Fibroblast of gingiva (primary cell): Measurements from ENCODE around the gene RPAP2.
"Not testable (repeated sequence)": the region's sequence is repeated elsewhere in the genome, so short reads cannot be mapped to it uniquely, and the experiment has no call there.

Experiments
- DNase-seq: peaks from one replicate; pipeline ENCODE4 v3.0.0-alpha.2; 2011; ENCODE audit warnings: low read depth

Gene RPAP2

GRCh38 chr1:92323473-92324453 lies 24.9 kb downstream of the RPAP2 start:
- no peak for DNase-seq

- peak; percentile 20 for DNase-seq
These were observed 25.9 kb downstream of the RPAP2 start for GRCh38 chr1:92324784-92325183.

- DNase-seq = no peak
These were observed 27.8 kb downstream of the RPAP2 start for GRCh38 chr1:92326681-92327080.

- DNase-seq = no peak
These were observed 28.9 kb downstream of the RPAP2 start for GRCh38 chr1:92327794-92328193.

- peak; percentile 60 for DNase-seq
These were observed 30.7 kb downstream of the RPAP2 start for GRCh38 chr1:92329347-92330129.

GRCh38 chr1:92333668-92334067 lies 34.8 kb downstream of the RPAP2 start:
- no peak for DNase-seq

- no peak for DNase-seq
These were observed 41.3 kb downstream of the RPAP2 start for GRCh38 chr1:92340154-92340553.

GRCh38 chr1:92342401-92342800 lies 43.5 kb downstream of the RPAP2 start:
- DNase-seq = no peak

- DNase-seq = no peak
These were observed 44.2 kb downstream of the RPAP2 start for GRCh38 chr1:92343061-92343460.

- no peak for DNase-seq
These were observed 48.2 kb downstream of the RPAP2 start for GRCh38 chr1:92346866-92347640.

- DNase-seq = no peak
These were observed 54.0 kb downstream of the RPAP2 start for GRCh38 chr1:92352856-92353255.

- no peak for DNase-seq
These were observed 55.4 kb downstream of the RPAP2 start for GRCh38 chr1:92354259-92354658.

GRCh38 chr1:92356956-92357355 lies 58.1 kb downstream of the RPAP2 start:
- peak; percentile 95 for DNase-seq

GRCh38 chr1:92359382-92359781 lies 60.5 kb downstream of the RPAP2 start:
- DNase-seq = not testable (repeated sequence)

- no peak for DNase-seq
These were observed 61.1 kb downstream of the RPAP2 start for GRCh38 chr1:92359986-92360385.

- no peak for DNase-seq
These were observed 64.1 kb downstream of the RPAP2 start for GRCh38 chr1:92362970-92363369.

GRCh38 chr1:92363401-92363800 lies 64.5 kb downstream of the RPAP2 start:
- no peak for DNase-seq

- no peak for DNase-seq
These were observed 66.7 kb downstream of the RPAP2 start for GRCh38 chr1:92365378-92366039.

- DNase-seq = no peak
These were observed 67.2 kb downstream of the RPAP2 start for GRCh38 chr1:92366040-92366395.

GRCh38 chr1:92367496-92367895 lies 68.6 kb downstream of the RPAP2 start:
- DNase-seq = no peak

- DNase-seq = no peak
These were observed 73.3 kb downstream of the RPAP2 start for GRCh38 chr1:92372164-92372563.

GRCh38 chr1:92374223-92374622 lies 75.4 kb downstream of the RPAP2 start:
- DNase-seq = no peak
